Activated CD8-positive, alpha-beta T cell treated with anti-CD3 and anti-CD28 coated beads, Interleukin-2, amount 10 ng/mL, durations not matched to agents 7 days and 5 days (primary cell): Measurements from ENCODE around the gene ANKS1B. TPM values are rescaled to one million over a fixed set of nuclear protein-coding genes. Genes with fewer than 3 reads are reported as not detected.

Experiments
- ATAC-seq: fragments of 150-1000 bp; cut with Tn5 transposase; one replicate; pipeline ENCODE4 v1.10.0; 2021; ENCODE audit warnings: moderate library complexity
- CTCF ChIA-PET: fragments of 350-600 bp; sonication (Branson Sonifier 250); formaldehyde crosslinking; loops from one replicate; lab custom pipeline; 2021; ENCODE audit warnings: antibody characterized with exemption; lab: Charles Lee
- POLR2A ChIA-PET: fragments of 350-600 bp; sonication (Branson Sonifier 250); formaldehyde crosslinking; loops from one replicate; lab custom pipeline; 2021; ENCODE audit warnings: antibody characterized with exemption; lab: Charles Lee
- DNase-seq: peaks from one replicate; pipeline ENCODE4 v3.0.0-alpha.2; 2020
- H3K27ac Mint-ChIP-seq: one replicate; pipeline ENCODE4 v1.8.0; 2021; ENCODE audit warnings: mild to moderate bottlenecking, mixed read lengths
- H3K27me3 Mint-ChIP-seq: one replicate; pipeline ENCODE4 v1.8.0; 2021; ENCODE audit warnings: low read depth, mixed read lengths
- H3K36me3 Mint-ChIP-seq: one replicate; pipeline ENCODE4 v1.8.0; 2021; ENCODE audit warnings: low read depth, mixed read lengths
- H3K4me1 Mint-ChIP-seq: one replicate; pipeline ENCODE4 v1.8.0; 2021; ENCODE audit warnings: low read depth, mixed read lengths
- H3K4me3 Mint-ChIP-seq: one replicate; pipeline ENCODE4 v1.8.0; 2021; ENCODE audit warnings: mild to moderate bottlenecking, mixed read lengths
- H3K9me3 Mint-ChIP-seq: one replicate; pipeline ENCODE4 v1.8.0; 2022; ENCODE audit warnings: mixed read lengths; ENCODE audit not compliant: insufficient read depth
- total RNA-seq, 2 experiments: library from RNA; stranded (reverse); gene quantifications; one replicate each; pipeline ENCODE4 v1.2.3, GENCODE V29; 2021

ANKS1B gene
- total RNA-seq, 2 experiments from 2014 or later: not detected

DNA sequence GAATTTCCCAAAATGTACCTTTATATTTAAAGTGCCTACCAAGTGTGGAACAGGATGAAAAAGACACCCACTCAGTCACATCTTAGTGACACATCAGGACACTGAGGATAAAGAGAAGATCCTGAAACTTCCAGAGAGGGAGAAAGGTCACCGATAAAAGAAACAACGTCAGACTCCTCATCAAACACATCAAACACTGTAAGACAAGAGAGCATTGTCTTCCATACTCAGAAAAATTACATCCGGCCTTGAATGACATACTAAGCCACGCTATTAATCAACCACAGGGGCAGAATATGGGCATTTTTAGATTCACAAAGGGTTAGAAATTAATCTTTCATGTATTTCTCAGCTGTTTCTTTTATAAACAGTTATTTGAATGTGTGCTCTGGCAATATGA is 849.4 kb downstream of the ANKS1B start:
- POLR2A ChIA-PET: no interaction called here
- no peak for ATAC-seq
- no peaks in the 10 kb centered on the region for H3K9me3 Mint-ChIP-seq
- no peaks in the 10 kb centered on the region for H3K4me1 Mint-ChIP-seq
- H3K4me3 Mint-ChIP-seq: no peak overlapping the region
- no peaks in the 10 kb centered on the region for H3K36me3 Mint-ChIP-seq
- DNase-seq: no peak
- H3K27ac Mint-ChIP-seq: no peak overlapping the region
- no peaks in the 10 kb centered on the region for H3K27me3 Mint-ChIP-seq
- CTCF ChIA-PET: interaction anchor here (2.1 kb wide), 1 partner anchor 92 kb away, joined by 6 read pairs; no protein-coding TSS in a partner anchor

GRCh38 chr12:99133401-99133800 is 851.3 kb downstream of the ANKS1B start:
- CTCF ChIA-PET: no interaction called here
- DNase-seq (no peak), ATAC-seq (no peak)
- Mint-ChIP-seq H3K27me3 (no peaks in the 10 kb centered on the region), H3K27ac (no peak overlapping the region), H3K4me1 (no peaks in the 10 kb centered on the region), H3K9me3 (no peaks in the 10 kb centered on the region), H3K36me3 (no peaks in the 10 kb centered on the region), H3K4me3 (no peak overlapping the region)
- POLR2A ChIA-PET: no interaction called here

DNA sequence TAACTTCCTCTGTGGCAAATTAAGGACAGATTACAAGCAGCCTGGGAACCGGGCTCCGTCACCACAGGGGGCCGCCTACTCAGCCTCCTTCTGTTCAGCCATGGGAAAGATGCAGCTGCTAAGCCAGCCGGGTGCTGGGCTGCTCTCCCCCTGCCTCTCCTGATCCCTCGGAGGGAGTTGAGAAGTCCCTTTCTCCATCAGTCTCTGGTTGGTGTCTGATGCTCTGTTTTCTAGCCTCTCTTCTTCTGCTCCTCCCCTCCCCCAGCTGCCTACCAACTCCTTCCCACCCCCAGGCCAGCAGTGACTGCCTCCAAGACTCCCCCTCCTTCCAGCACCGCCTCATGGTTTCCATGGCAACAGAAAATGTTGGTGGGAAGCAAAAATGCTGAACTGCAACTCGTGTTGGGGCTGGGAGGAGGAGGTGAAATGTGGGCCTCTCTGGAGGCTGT is 853.0 kb downstream of the ANKS1B start:
- DNase-seq: no peak
- no peak overlapping the region for H3K4me3 Mint-ChIP-seq
- ATAC-seq: no peak
- no peaks in the 10 kb centered on the region for H3K27me3 Mint-ChIP-seq
- CTCF ChIA-PET: no interaction called here
- no peaks in the 10 kb centered on the region for H3K4me1 Mint-ChIP-seq
- H3K27ac Mint-ChIP-seq: no peak overlapping the region
- no peaks in the 10 kb centered on the region for H3K36me3 Mint-ChIP-seq
- no peaks in the 10 kb centered on the region for H3K9me3 Mint-ChIP-seq
- POLR2A ChIA-PET: no interaction called here

GRCh38 chr12:99130808-99131553 is 853.8 kb downstream of the ANKS1B start:
- Mint-ChIP-seq H3K4me1 (no peaks in the 10 kb centered on the region), H3K9me3 (no peaks in the 10 kb centered on the region), H3K4me3 (no peak overlapping the region), H3K27ac (no peak overlapping the region), H3K27me3 (no peaks in the 10 kb centered on the region), H3K36me3 (no peaks in the 10 kb centered on the region)
- ChIA-PET CTCF (no interaction called here), POLR2A (no interaction called here)
- DNase-seq (no peak), ATAC-seq (no peak)

- Mint-ChIP-seq H3K9me3 (no peaks in the 10 kb centered on the region), H3K36me3 (no peaks in the 10 kb centered on the region), H3K27ac (no peak overlapping the region), H3K4me1 (no peaks in the 10 kb centered on the region), H3K4me3 (no peak overlapping the region), H3K27me3 (no peaks in the 10 kb centered on the region)
- ChIA-PET POLR2A (no interaction called here), CTCF (no interaction called here)
- DNase-seq: no peak
- ATAC-seq: no peak
Measured at GRCh38 chr12:99128246-99128802, 856.4 kb downstream of the ANKS1B start.

- Mint-ChIP-seq H3K36me3 (no peaks in the 10 kb centered on the region), H3K27ac (no peak overlapping the region), H3K4me3 (no peak overlapping the region), H3K27me3 (no peaks in the 10 kb centered on the region), H3K9me3 (no peaks in the 10 kb centered on the region), H3K4me1 (no peaks in the 10 kb centered on the region)
- ChIA-PET POLR2A (no interaction called here), CTCF (no interaction called here)
- DNase-seq: no peak
- ATAC-seq: no peak
Measured at GRCh38 chr12:99122959-99123358, 861.8 kb downstream of the ANKS1B start.

DNA sequence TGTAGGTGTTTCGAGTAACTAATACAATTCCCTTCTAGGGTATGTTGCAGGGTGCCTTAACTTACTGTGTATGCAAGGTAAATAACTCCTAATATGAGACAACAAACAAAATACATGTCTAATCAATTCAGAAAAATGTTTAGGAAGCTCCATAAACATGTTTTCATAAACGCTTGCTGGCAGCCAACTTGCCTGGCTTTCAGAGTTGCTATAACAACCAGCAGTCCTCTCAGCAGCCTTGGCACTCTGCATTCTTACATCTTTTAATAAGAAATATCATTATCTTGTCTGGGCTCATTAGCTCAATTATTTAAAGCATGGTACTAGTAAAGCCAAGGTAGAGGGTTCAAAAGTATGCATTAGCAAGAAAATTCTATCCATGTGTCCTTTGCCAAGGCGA is 862.2 kb downstream of the ANKS1B start:
- ATAC-seq: no peak
- Mint-ChIP-seq H3K27me3 (no peaks in the 10 kb centered on the region), H3K9me3 (no peaks in the 10 kb centered on the region), H3K4me1 (no peaks in the 10 kb centered on the region), H3K36me3 (no peaks in the 10 kb centered on the region), H3K4me3 (no peak overlapping the region), H3K27ac (no peak overlapping the region)
- no peak for DNase-seq
- ChIA-PET CTCF (no interaction called here), POLR2A (no interaction called here)

GRCh38 chr12:99121546-99121945 is 863.2 kb downstream of the ANKS1B start:
- no peaks in the 10 kb centered on the region for H3K9me3 Mint-ChIP-seq
- ATAC-seq (no peak), DNase-seq (no peak)
- no peaks in the 10 kb centered on the region for H3K27me3 Mint-ChIP-seq
- no peak overlapping the region for H3K27ac Mint-ChIP-seq
- CTCF ChIA-PET: no interaction called here
- no peaks in the 10 kb centered on the region for H3K36me3 Mint-ChIP-seq
- H3K4me1 Mint-ChIP-seq: no peaks in the 10 kb centered on the region
- POLR2A ChIA-PET: no interaction called here
- no peak overlapping the region for H3K4me3 Mint-ChIP-seq

DNA sequence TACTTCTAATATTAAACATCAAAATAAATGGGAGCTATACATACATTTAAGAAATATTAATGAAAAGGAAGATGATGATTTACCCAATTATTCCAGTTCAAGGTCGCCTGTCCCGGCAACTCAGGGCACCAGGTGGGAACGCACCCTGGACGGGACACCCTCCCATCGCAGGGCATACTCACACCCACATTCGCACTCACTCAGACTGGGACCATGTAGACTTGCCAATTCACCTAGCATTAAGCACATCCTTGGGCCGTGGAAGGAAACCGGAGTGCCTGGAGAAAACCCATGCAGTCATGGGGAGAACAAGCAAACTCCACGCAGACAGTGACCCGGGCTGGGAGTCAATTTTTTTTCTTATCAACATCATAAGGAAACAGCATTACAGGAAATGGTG is 864.8 kb downstream of the ANKS1B start:
- Mint-ChIP-seq H3K36me3 (no peaks in the 10 kb centered on the region), H3K27me3 (no peaks in the 10 kb centered on the region), H3K4me3 (no peak overlapping the region), H3K9me3 (no peaks in the 10 kb centered on the region), H3K4me1 (no peaks in the 10 kb centered on the region), H3K27ac (no peak overlapping the region)
- no peak for ATAC-seq
- DNase-seq: no peak
- CTCF ChIA-PET: no interaction called here
- POLR2A ChIA-PET: no interaction called here

DNA sequence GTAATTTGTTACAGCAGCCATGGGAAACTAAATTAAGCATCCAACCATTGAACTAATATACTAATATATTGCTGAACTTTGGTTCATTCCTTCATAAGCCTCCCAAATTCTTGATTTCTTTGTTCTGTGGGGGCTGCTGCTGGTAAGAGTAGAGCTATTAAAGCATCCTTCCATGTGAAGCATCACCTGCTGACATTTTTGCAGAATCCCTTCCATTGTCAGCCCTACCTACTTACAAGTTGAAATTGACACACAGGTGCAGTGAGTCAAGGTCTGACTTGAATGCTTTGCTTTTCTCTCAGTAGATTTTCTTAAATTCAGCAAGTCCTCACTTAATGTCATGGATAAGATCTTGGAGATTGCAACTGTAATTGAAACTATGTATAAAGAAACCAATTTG is 865.3 kb downstream of the ANKS1B start:
- Mint-ChIP-seq H3K27ac (no peak overlapping the region), H3K4me1 (no peaks in the 10 kb centered on the region), H3K36me3 (no peaks in the 10 kb centered on the region), H3K9me3 (no peaks in the 10 kb centered on the region), H3K27me3 (no peaks in the 10 kb centered on the region), H3K4me3 (no peak overlapping the region)
- CTCF ChIA-PET: no interaction called here
- no peak for DNase-seq
- no peak for ATAC-seq
- POLR2A ChIA-PET: no interaction called here

- ATAC-seq (no peak), DNase-seq (no peak)
- Mint-ChIP-seq H3K36me3 (no peaks in the 10 kb centered on the region), H3K4me1 (no peaks in the 10 kb centered on the region), H3K4me3 (no peak overlapping the region), H3K27ac (no peak overlapping the region), H3K27me3 (no peaks in the 10 kb centered on the region), H3K9me3 (no peaks in the 10 kb centered on the region)
- CTCF ChIA-PET: no interaction called here
- POLR2A ChIA-PET: no interaction called here
Measured at GRCh38 chr12:99111600-99111999, 873.1 kb downstream of the ANKS1B start.

- ATAC-seq (no peak), DNase-seq (no peak)
- POLR2A ChIA-PET: no interaction called here
- Mint-ChIP-seq H3K27me3 (no peaks in the 10 kb centered on the region), H3K27ac (no peak overlapping the region), H3K4me1 (no peaks in the 10 kb centered on the region), H3K36me3 (no peaks in the 10 kb centered on the region), H3K9me3 (no peaks in the 10 kb centered on the region), H3K4me3 (no peak overlapping the region)
- CTCF ChIA-PET: no interaction called here
Measured at GRCh38 chr12:99110868-99111267, 873.9 kb downstream of the ANKS1B start.
